DOHH2 (cell line): ENCODE measurements around the gene CFAP107.

Source experiments
- EZH2phosphoT487 ChIP-seq: fragments of 200-600 bp; sonication (generic); IDR thresholded peaks from 2 replicates; pipeline ENCODE4 v1.6.1; 2017; ENCODE audit warnings: borderline replicate concordance, mild to moderate bottlenecking, antibody characterized with exemption, low read length, moderate library complexity, mixed read lengths
- TF ChIP-seq, protein P1 (sequence below): fragments of 200-600 bp; sonication (generic); IDR thresholded peaks from one replicate; pipeline ENCODE4 v1.5.1; 2014; ENCODE audit warnings: antibody characterized with exemption, mild to moderate bottlenecking, low read depth, low read length; ENCODE audit not compliant: poor library complexity, severe bottlenecking

- TF ChIP-seq, protein P1, sequence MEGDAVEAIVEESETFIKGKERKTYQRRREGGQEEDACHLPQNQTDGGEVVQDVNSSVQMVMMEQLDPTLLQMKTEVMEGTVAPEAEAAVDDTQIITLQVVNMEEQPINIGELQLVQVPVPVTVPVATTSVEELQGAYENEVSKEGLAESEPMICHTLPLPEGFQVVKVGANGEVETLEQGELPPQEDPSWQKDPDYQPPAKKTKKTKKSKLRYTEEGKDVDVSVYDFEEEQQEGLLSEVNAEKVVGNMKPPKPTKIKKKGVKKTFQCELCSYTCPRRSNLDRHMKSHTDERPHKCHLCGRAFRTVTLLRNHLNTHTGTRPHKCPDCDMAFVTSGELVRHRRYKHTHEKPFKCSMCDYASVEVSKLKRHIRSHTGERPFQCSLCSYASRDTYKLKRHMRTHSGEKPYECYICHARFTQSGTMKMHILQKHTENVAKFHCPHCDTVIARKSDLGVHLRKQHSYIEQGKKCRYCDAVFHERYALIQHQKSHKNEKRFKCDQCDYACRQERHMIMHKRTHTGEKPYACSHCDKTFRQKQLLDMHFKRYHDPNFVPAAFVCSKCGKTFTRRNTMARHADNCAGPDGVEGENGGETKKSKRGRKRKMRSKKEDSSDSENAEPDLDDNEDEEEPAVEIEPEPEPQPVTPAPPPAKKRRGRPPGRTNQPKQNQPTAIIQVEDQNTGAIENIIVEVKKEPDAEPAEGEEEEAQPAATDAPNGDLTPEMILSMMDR: no peak
- TF ChIP-seq EZH2phosphoT487: no peak
Measured at GRCh38 chr1:12811409-12811784, 65.4 kb downstream of the CFAP107 start.
